Ishikawa (cell line): Measurements from ENCODE around the gene XIRP2.

Source experiments
- CEBPB ChIP-seq: IDR thresholded peaks from 2 replicates; pipeline ENCODE4 v1.6.1; 2012
- CREB1 ChIP-seq: IDR thresholded peaks from 2 replicates; pipeline ENCODE4 v1.6.1; 2012; ENCODE audit warnings: low read depth
- EGR1 ChIP-seq: IDR thresholded peaks from 2 replicates; pipeline ENCODE4 v1.6.1; 2012
- EP300 ChIP-seq: IDR thresholded peaks from 2 replicates; pipeline ENCODE4 v1.6.1; 2012; ENCODE audit warnings: borderline replicate concordance
- RAD21 ChIP-seq: IDR thresholded peaks from 2 replicates; pipeline ENCODE4 v1.6.1; 2012; ENCODE audit warnings: low read depth
- TAF1 ChIP-seq: IDR thresholded peaks from 2 replicates; pipeline ENCODE4 v1.6.1; 2012; ENCODE audit warnings: low read depth, mild to moderate bottlenecking
- YY1 ChIP-seq: IDR thresholded peaks from 2 replicates; pipeline ENCODE4 v1.6.1; 2012; ENCODE audit warnings: low read depth
- ZBTB7A ChIP-seq: IDR thresholded peaks from 2 replicates; pipeline ENCODE4 v1.6.1; 2012; ENCODE audit warnings: low read depth
- TF ChIP-seq, protein P1 (sequence below): IDR thresholded peaks from 2 replicates; pipeline ENCODE4 v1.6.1; 2012
- TF ChIP-seq, protein P2 (sequence below): IDR thresholded peaks from 2 replicates; pipeline ENCODE4 v1.6.1; 2012; ENCODE audit warnings: low read depth, mild to moderate bottlenecking

DNA sequence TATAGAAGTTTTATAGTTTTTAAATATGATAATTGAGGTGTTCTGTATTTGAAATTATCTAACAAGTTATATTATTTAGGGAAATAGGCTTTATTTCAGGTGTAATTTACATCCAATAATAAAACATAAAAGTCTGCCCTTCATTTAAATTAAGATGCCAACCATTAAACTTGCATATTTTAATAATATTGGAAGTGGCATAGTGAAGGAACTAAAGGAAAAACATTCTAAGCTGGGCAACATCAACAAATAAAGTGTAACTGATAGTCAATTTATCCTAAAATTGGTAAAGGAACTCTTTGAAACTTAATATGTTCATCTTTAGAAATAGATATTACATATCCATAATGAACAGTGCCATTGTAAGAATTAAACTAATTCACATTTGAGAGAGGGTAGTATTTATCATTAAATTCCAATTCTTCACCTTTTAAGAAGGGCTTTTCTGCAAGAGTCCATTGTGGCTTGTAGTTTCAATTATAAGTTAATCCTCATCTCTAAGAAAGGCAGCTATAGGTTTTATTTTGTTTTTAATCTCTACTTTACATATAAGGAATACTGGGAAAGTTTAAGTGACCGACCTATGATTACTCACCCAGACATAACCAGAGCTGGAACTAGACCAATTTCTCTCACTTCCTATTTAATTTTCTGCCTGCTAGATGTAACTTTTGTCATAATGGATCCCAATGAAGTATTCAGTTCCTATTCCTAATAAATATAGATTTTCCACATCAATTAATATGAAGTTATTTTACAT, 401.6 kb downstream of the XIRP2 start:
- TF ChIP-seq ZBTB7A (no peak), EP300 (no peak), TAF1 (no peak), EGR1 (no peak), RAD21 (no peak), CREB1 (no peak), CEBPB (no peak), YY1 (no peak)
- TF ChIP-seq, protein P1, sequence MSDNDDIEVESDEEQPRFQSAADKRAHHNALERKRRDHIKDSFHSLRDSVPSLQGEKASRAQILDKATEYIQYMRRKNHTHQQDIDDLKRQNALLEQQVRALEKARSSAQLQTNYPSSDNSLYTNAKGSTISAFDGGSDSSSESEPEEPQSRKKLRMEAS, result no peak
- TF ChIP-seq, protein P2, sequence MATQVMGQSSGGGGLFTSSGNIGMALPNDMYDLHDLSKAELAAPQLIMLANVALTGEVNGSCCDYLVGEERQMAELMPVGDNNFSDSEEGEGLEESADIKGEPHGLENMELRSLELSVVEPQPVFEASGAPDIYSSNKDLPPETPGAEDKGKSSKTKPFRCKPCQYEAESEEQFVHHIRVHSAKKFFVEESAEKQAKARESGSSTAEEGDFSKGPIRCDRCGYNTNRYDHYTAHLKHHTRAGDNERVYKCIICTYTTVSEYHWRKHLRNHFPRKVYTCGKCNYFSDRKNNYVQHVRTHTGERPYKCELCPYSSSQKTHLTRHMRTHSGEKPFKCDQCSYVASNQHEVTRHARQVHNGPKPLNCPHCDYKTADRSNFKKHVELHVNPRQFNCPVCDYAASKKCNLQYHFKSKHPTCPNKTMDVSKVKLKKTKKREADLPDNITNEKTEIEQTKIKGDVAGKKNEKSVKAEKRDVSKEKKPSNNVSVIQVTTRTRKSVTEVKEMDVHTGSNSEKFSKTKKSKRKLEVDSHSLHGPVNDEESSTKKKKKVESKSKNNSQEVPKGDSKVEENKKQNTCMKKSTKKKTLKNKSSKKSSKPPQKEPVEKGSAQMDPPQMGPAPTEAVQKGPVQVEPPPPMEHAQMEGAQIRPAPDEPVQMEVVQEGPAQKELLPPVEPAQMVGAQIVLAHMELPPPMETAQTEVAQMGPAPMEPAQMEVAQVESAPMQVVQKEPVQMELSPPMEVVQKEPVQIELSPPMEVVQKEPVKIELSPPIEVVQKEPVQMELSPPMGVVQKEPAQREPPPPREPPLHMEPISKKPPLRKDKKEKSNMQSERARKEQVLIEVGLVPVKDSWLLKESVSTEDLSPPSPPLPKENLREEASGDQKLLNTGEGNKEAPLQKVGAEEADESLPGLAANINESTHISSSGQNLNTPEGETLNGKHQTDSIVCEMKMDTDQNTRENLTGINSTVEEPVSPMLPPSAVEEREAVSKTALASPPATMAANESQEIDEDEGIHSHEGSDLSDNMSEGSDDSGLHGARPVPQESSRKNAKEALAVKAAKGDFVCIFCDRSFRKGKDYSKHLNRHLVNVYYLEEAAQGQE, result no peak
